Measurements from ENCODE around the gene FFAR3. TPM values are rescaled to one million over a fixed set of nuclear protein-coding genes. Genes with fewer than 3 reads are reported as not detected.
A peak's percentile ranks its signal among the peaks of the same experiment; 100 is the strongest.

The FFAR3 gene
- total and polyA plus RNA-seq, 12 donors = 0.11 to 0.18 (median 0.17) TPM; not detected in 8

GRCh38 chr19:35381926-35382325, 23.7 kb downstream of the FFAR3 start:
- peaks cover 0 to 6% (median 0%) of the 10 kb centered on the region in 3 donors for H3K9me3 ChIP-seq (replicated peaks in 1 of 3)
- H3K4me1 ChIP-seq (replicated peaks in 1 of 2) = no peaks in the 10 kb centered on the region
- H3K4me3 ChIP-seq = no peak overlapping the region
- no peak for DNase-seq
- H3K27me3 ChIP-seq = no peaks in the 10 kb centered on the region
- H3K36me3 ChIP-seq (replicated peaks in 1 of 2) = no peaks in the 10 kb centered on the region
- 81 to 93% (median 91%) methylated on average over 6 of the region's 6 CpGs for WGBS, 4 donors
- TF ChIP-seq CTCF (IDR thresholded peaks at IDR 0.05) = no peak
- no peak for TF ChIP-seq POLR2A (IDR thresholded peaks at IDR 0.05)
- no peak overlapping the region for H3K27ac ChIP-seq
- intact Hi-C loops (cut with DNase I) = no loop called here

GRCh38 chr19:35383536-35383935, 25.3 kb downstream of the FFAR3 start:
- Histone ChIP-seq H3K27ac (no peak overlapping the region), H3K36me3 (replicated peaks in 1 of 2) (no peaks in the 10 kb centered on the region), H3K4me3 (no peak overlapping the region), H3K4me1 (replicated peaks in 1 of 2) (no peaks in the 10 kb centered on the region), H3K27me3 (no peaks in the 10 kb centered on the region), H3K9me3 (replicated peaks in 1 of 3) (peaks cover 0 to 6% (median 0%) of the 10 kb centered on the region in 3 donors)
- intact Hi-C loops (cut with DNase I) = no loop called here
- 75 to 91% (median 80%) methylated on average over 2 of the region's 2 CpGs for WGBS, 4 donors
- no peak for TF ChIP-seq CTCF (IDR thresholded peaks at IDR 0.05)
- TF ChIP-seq POLR2A (IDR thresholded peaks at IDR 0.05) = no peak
- peak in 1 of 7 donors; percentile 2 for DNase-seq

GRCh38 chr19:35388277-35389054, 30.2 kb downstream of the FFAR3 start:
- intact Hi-C loops (cut with DNase I) = no loop called here
- DNase-seq = peak in 1 of 7 donors; percentile 18
- no peaks in the 10 kb centered on the region for H3K36me3 ChIP-seq (replicated peaks in 1 of 2)
- no peaks in the 10 kb centered on the region for H3K27me3 ChIP-seq
- H3K9me3 ChIP-seq (replicated peaks in 1 of 3) = peaks cover 0 to 6% (median 0%) of the 10 kb centered on the region in 3 donors
- WGBS, 4 donors = 87 to 90% (median 88%) methylated on average over 5 to 6 of the region's 6 CpGs
- no peaks in the 10 kb centered on the region for H3K4me1 ChIP-seq (replicated peaks in 1 of 2)
- no peak overlapping the region for H3K4me3 ChIP-seq
- no peak for TF ChIP-seq POLR2A (IDR thresholded peaks at IDR 0.05)
- TF ChIP-seq CTCF (IDR thresholded peaks at IDR 0.05) = no peak
- H3K27ac ChIP-seq = no peak overlapping the region

- 70 to 86% (median 77%) methylated on average over 6 of the region's 6 CpGs for WGBS, 4 donors
- no peaks in the 10 kb centered on the region for H3K4me1 ChIP-seq (replicated peaks in 1 of 2)
- no peak overlapping the region for H3K4me3 ChIP-seq
- no peaks in the 10 kb centered on the region for H3K27me3 ChIP-seq
- peak in 2 of 7 donors; percentile 2 to 5 for DNase-seq
- H3K9me3 ChIP-seq (replicated peaks in 1 of 3) = peaks cover 0 to 6% (median 0%) of the 10 kb centered on the region in 3 donors
- H3K36me3 ChIP-seq (replicated peaks in 1 of 2) = no peaks in the 10 kb centered on the region
- TF ChIP-seq CTCF (IDR thresholded peaks at IDR 0.05) (no peak), POLR2A (IDR thresholded peaks at IDR 0.05) (no peak)
- intact Hi-C loops (cut with DNase I) = no loop called here
- no peak overlapping the region for H3K27ac ChIP-seq
These were observed 31.1 kb downstream of the FFAR3 start for GRCh38 chr19:35389192-35389861.
